H1 (cell line): ENCODE data around the gene THAP9.

ENCODE experiments used
- EZH2 ChIP-seq: fragments of 200-600 bp; sonication (generic); IDR thresholded peaks from 2 replicates; pipeline ENCODE4 v1.7.1; 2012; ENCODE audit warnings: low read depth, mild to moderate bottlenecking, moderate library complexity, low read length, inconsistent platforms; ENCODE audit not compliant: severe bottlenecking
- KDM1A ChIP-seq: fragments of 200-600, 300-600 bp; sonication (generic); IDR thresholded peaks from 2 replicates; pipeline ENCODE4 v1.7.1; 2016; ENCODE audit warnings: mild to moderate bottlenecking, low read length, borderline replicate concordance
- TF ChIP-seq, protein P1 (sequence below), 3 experiments: IDR thresholded peaks; 1 replicate in 2 of 3; 2 replicates in 1 of 3; pipeline versions ENCODE4 v1.5.1 to v1.6.1; 2011; ENCODE audit warnings: low read length in 3 of 3, mild to moderate bottlenecking in 3 of 3, inconsistent platforms in 2 of 3, low read depth in 1 of 3, moderate library complexity in 1 of 3; ENCODE audit not compliant: insufficient read depth in 1 of 3; ENCODE audit errors: control extremely low read depth in 1 of 3
- TF ChIP-seq, protein P2 (sequence below): IDR thresholded peaks from 2 replicates; pipeline ENCODE4 v1.6.1; 2012; ENCODE audit warnings: inconsistent platforms

DNA sequence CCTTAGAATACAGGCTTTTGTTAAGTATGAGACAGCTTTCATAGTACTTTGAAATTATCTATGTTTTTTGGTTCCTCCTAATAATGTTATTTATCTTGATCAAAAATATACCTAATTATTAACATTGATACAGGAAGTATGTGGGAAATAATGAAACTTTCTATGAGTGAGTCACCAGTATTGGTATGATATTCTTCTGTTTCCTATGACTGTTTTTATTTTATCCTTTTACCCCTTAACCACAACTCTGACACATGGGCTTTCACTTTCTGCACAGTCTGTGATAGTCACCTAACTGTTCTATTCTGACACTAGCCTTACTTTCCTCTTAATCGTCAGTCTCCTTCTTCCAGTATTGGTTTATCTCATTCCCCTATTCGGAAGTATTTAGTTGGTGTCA, 4.7 kb downstream of the THAP9 start:
- TF ChIP-seq, protein P1, sequence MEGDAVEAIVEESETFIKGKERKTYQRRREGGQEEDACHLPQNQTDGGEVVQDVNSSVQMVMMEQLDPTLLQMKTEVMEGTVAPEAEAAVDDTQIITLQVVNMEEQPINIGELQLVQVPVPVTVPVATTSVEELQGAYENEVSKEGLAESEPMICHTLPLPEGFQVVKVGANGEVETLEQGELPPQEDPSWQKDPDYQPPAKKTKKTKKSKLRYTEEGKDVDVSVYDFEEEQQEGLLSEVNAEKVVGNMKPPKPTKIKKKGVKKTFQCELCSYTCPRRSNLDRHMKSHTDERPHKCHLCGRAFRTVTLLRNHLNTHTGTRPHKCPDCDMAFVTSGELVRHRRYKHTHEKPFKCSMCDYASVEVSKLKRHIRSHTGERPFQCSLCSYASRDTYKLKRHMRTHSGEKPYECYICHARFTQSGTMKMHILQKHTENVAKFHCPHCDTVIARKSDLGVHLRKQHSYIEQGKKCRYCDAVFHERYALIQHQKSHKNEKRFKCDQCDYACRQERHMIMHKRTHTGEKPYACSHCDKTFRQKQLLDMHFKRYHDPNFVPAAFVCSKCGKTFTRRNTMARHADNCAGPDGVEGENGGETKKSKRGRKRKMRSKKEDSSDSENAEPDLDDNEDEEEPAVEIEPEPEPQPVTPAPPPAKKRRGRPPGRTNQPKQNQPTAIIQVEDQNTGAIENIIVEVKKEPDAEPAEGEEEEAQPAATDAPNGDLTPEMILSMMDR (IDR thresholded peaks at IDR 0.05; ENCODE audit: control extremely low read depth in 1 of 3, insufficient read depth in 1 of 3, low read depth in 1 of 3, low read length in 3 of 3) = no peak
- TF ChIP-seq, protein P2, sequence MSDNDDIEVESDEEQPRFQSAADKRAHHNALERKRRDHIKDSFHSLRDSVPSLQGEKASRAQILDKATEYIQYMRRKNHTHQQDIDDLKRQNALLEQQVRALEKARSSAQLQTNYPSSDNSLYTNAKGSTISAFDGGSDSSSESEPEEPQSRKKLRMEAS = no peak
- TF ChIP-seq EZH2 = no peak
- no peak for TF ChIP-seq KDM1A
